Measurements from ENCODE around the gene RIPOR3.

- TF ChIP-seq EZH2 (IDR thresholded peaks at IDR 0.05; ENCODE audit: low read length) (no peak), CTCF (optimal IDR thresholded peaks at IDR 0.05 in 1 of 3, IDR thresholded peaks at IDR 0.05 in 1 of 3, conservative IDR thresholded peaks at IDR 0.05 in 1 of 3; ENCODE audit: extremely low read depth in 1 of 3, insufficient read depth in 2 of 3, low read length in 3 of 3) (no peak)
Observed at GRCh38 chr20:50717312-50717711, 26.0 kb upstream of the RIPOR3 start.
